HUES64 (cell line): Measurements from ENCODE around the gene SULT1C4.

Source experiments
- H3K27ac ChIP-seq: 2 replicates; pipeline ENCODE4 v1.7.0; 2013; ENCODE audit warnings: low read depth, low read length, inconsistent platforms
- H3K27me3 ChIP-seq: 2 replicates; pipeline ENCODE4 v1.6.1; 2013; ENCODE audit warnings: mild to moderate bottlenecking, low read length; ENCODE audit not compliant: insufficient read depth
- H3K36me3 ChIP-seq: 2 replicates; pipeline ENCODE4 v1.6.1; 2013; ENCODE audit warnings: mild to moderate bottlenecking, low read length; ENCODE audit not compliant: insufficient read depth
- H3K4me1 ChIP-seq: 2 replicates; pipeline ENCODE4 v1.6.1; 2013; ENCODE audit warnings: mild to moderate bottlenecking, low read length, moderate library complexity; ENCODE audit not compliant: insufficient read depth
- H3K4me3 ChIP-seq: 2 replicates; pipeline ENCODE4 v1.5.1; 2013; ENCODE audit warnings: mild to moderate bottlenecking, low read length, moderate library complexity
- H3K9ac ChIP-seq: 2 replicates; pipeline ENCODE4 v1.6.1; 2013; ENCODE audit warnings: mild to moderate bottlenecking, low read depth, low read length
- H3K9me3 ChIP-seq: 2 replicates; pipeline ENCODE4 v1.6.1; 2013; ENCODE audit warnings: low read depth, low read length; ENCODE audit not compliant: insufficient read depth
- WGBS: fragments of 150-250, 120-280 bp; methylation state at CpG from one replicate; pipeline ENCODE4 v1.1.7; 2013; ENCODE audit warnings: missing lambda C conversion rate; 5-methylcytosine and 5-hydroxymethylcytosine counted together

The SULT1C4 gene

GRCh38 chr2:108393197-108393596 is 15.4 kb downstream of the SULT1C4 start:
- H3K9me3 ChIP-seq, result peaks cover 15% of the 10 kb centered on the region
- H3K36me3 ChIP-seq, result no peaks in the 10 kb centered on the region
- H3K4me3 ChIP-seq, result no peak overlapping the region
- no peak overlapping the region for H3K9ac ChIP-seq
- H3K27ac ChIP-seq, result no peak overlapping the region
- no peaks in the 10 kb centered on the region for H3K27me3 ChIP-seq
- H3K4me1 ChIP-seq, result peaks cover 11% of the 10 kb centered on the region; the same call in 1 of the 2 replicates

GRCh38 chr2:108395155-108395554 is 17.4 kb downstream of the SULT1C4 start:
- Histone ChIP-seq H3K27ac (no peak overlapping the region), H3K9me3 (peaks cover 33% of the 10 kb centered on the region), H3K27me3 (no peaks in the 10 kb centered on the region), H3K9ac (no peak overlapping the region), H3K4me3 (no peak overlapping the region), H3K4me1 (peaks cover 11% of the 10 kb centered on the region; the same call in 1 of the 2 replicates), H3K36me3 (no peaks in the 10 kb centered on the region)
- WGBS, result 97% methylated on average over 8 of the region's 8 CpGs

- Histone ChIP-seq H3K27me3 (no peaks in the 10 kb centered on the region), H3K9ac (no peak overlapping the region), H3K9me3 (peaks cover 33% of the 10 kb centered on the region), H3K36me3 (no peaks in the 10 kb centered on the region), H3K4me1 (peaks cover 3% of the 10 kb centered on the region; the same call in 1 of the 2 replicates), H3K4me3 (no peak overlapping the region), H3K27ac (no peak overlapping the region)
- WGBS, result 73% methylated on average over 3 of the region's 3 CpGs
Observed at GRCh38 chr2:108396845-108397244, 19.1 kb downstream of the SULT1C4 start.

- H3K4me3 ChIP-seq, result no peak overlapping the region
- no peaks in the 10 kb centered on the region for H3K36me3 ChIP-seq
- 89% methylated on average over 2 of the region's 2 CpGs for WGBS
- peaks cover 29% of the 10 kb centered on the region for H3K9me3 ChIP-seq
- no peaks in the 10 kb centered on the region for H3K27me3 ChIP-seq
- H3K9ac ChIP-seq, result no peak overlapping the region
- H3K27ac ChIP-seq, result no peak overlapping the region
- H3K4me1 ChIP-seq, result no peaks in the 10 kb centered on the region; the same call in 1 of the 2 replicates
Observed at GRCh38 chr2:108399479-108399878, 21.7 kb downstream of the SULT1C4 start.

- Histone ChIP-seq H3K27me3 (no peaks in the 10 kb centered on the region), H3K9ac (no peak overlapping the region), H3K36me3 (no peaks in the 10 kb centered on the region), H3K9me3 (peaks cover 48% of the 10 kb centered on the region), H3K4me3 (no peak overlapping the region), H3K27ac (no peak overlapping the region), H3K4me1 (no peaks in the 10 kb centered on the region)
- 89% methylated on average over 3 of the region's 3 CpGs for WGBS
Observed at GRCh38 chr2:108401800-108402199, 24.0 kb downstream of the SULT1C4 start.

GRCh38 chr2:108403494-108403893 is 25.7 kb downstream of the SULT1C4 start:
- no peak overlapping the region for H3K9ac ChIP-seq
- 35% methylated on average over 7 of the region's 7 CpGs for WGBS
- H3K4me3 ChIP-seq, result no peak overlapping the region
- H3K27ac ChIP-seq, result peak overlapping the region; percentile 60; the same call in 1 of the 2 replicates
- H3K36me3 ChIP-seq, result no peaks in the 10 kb centered on the region
- H3K9me3 ChIP-seq, result peaks cover 39% of the 10 kb centered on the region
- no peaks in the 10 kb centered on the region for H3K27me3 ChIP-seq
- no peaks in the 10 kb centered on the region for H3K4me1 ChIP-seq

- no peak overlapping the region for H3K4me3 ChIP-seq
- H3K27ac ChIP-seq, result no peak overlapping the region
- peaks cover 27% of the 10 kb centered on the region for H3K9me3 ChIP-seq
- H3K4me1 ChIP-seq, result no peaks in the 10 kb centered on the region
- WGBS, result 90% methylated on average over 4 of the region's 4 CpGs
- no peaks in the 10 kb centered on the region for H3K36me3 ChIP-seq
- no peaks in the 10 kb centered on the region for H3K27me3 ChIP-seq
- no peak overlapping the region for H3K9ac ChIP-seq
Observed at GRCh38 chr2:108404784-108405397, 27.1 kb downstream of the SULT1C4 start.

- Histone ChIP-seq H3K27me3 (no peaks in the 10 kb centered on the region), H3K27ac (no peak overlapping the region), H3K4me1 (no peaks in the 10 kb centered on the region), H3K9ac (no peak overlapping the region), H3K4me3 (no peak overlapping the region), H3K36me3 (no peaks in the 10 kb centered on the region), H3K9me3 (peaks cover 25% of the 10 kb centered on the region)
- 93% methylated on average over 6 of the region's 6 CpGs for WGBS
Observed at GRCh38 chr2:108407864-108408729, 30.3 kb downstream of the SULT1C4 start.

- Histone ChIP-seq H3K4me3 (no peak overlapping the region), H3K4me1 (no peaks in the 10 kb centered on the region), H3K9me3 (peaks cover 16% of the 10 kb centered on the region), H3K9ac (no peak overlapping the region), H3K27ac (no peak overlapping the region), H3K36me3 (no peaks in the 10 kb centered on the region), H3K27me3 (no peaks in the 10 kb centered on the region)
- 80% methylated on average over 1 of the region's 1 CpG for WGBS
Observed at GRCh38 chr2:108409768-108410167, 32.0 kb downstream of the SULT1C4 start.

- no peak overlapping the region for H3K4me3 ChIP-seq
- no peaks in the 10 kb centered on the region for H3K36me3 ChIP-seq
- WGBS, result no CpG with 5 or more reads among the region's 1 CpG
- no peaks in the 10 kb centered on the region for H3K9me3 ChIP-seq
- H3K4me1 ChIP-seq, result no peaks in the 10 kb centered on the region
- H3K9ac ChIP-seq, result no peak overlapping the region
- H3K27ac ChIP-seq, result no peak overlapping the region
- no peaks in the 10 kb centered on the region for H3K27me3 ChIP-seq
Observed at GRCh38 chr2:108412995-108413710, 35.4 kb downstream of the SULT1C4 start.

- H3K27ac ChIP-seq, result no peak overlapping the region
- H3K9ac ChIP-seq, result no peak overlapping the region
- H3K4me1 ChIP-seq, result no peaks in the 10 kb centered on the region
- no peak overlapping the region for H3K4me3 ChIP-seq
- H3K27me3 ChIP-seq, result no peaks in the 10 kb centered on the region
- H3K9me3 ChIP-seq, result no peaks in the 10 kb centered on the region
- 93% methylated on average over 1 of the region's 1 CpG for WGBS
- no peaks in the 10 kb centered on the region for H3K36me3 ChIP-seq
Observed at GRCh38 chr2:108413711-108414095, 35.9 kb downstream of the SULT1C4 start.
